Stromal cell of bone marrow (primary cell): ENCODE results near the gene SUMF1.

Experiments
- DNase-seq: peaks from one replicate; pipeline ENCODE4 v3.0.0-alpha.2; 2012; ENCODE audit warnings: low read depth

Gene SUMF1

GRCh38 chr3:4385201-4385600, 81.9 kb downstream of the SUMF1 start:
- no peak for DNase-seq

GRCh38 chr3:4380013-4380412, 87.1 kb downstream of the SUMF1 start:
- DNase-seq, result no peak

- peak; percentile 14 for DNase-seq
These were observed 90.6 kb downstream of the SUMF1 start for GRCh38 chr3:4376499-4376898.

- no peak for DNase-seq
These were observed 91.2 kb downstream of the SUMF1 start for GRCh38 chr3:4375911-4376310.

- DNase-seq, result no peak
These were observed 93.4 kb downstream of the SUMF1 start for GRCh38 chr3:4373669-4374068.

- DNase-seq, result no peak
These were observed 104.5 kb downstream of the SUMF1 start for GRCh38 chr3:4362523-4362922.

- no peak for DNase-seq
These were observed 106.3 kb downstream of the SUMF1 start for GRCh38 chr3:4360817-4361216.

- DNase-seq, result no peak
These were observed 107.1 kb downstream of the SUMF1 start for GRCh38 chr3:4359805-4360502.

- no peak for DNase-seq
These were observed 108.8 kb downstream of the SUMF1 start for GRCh38 chr3:4358273-4358672.

GRCh38 chr3:4356546-4357410, 110.3 kb downstream of the SUMF1 start:
- no peak for DNase-seq

- DNase-seq, result no peak
These were observed 110.9 kb downstream of the SUMF1 start for GRCh38 chr3:4356220-4356540.

GRCh38 chr3:4355401-4356219, 111.5 kb downstream of the SUMF1 start:
- DNase-seq, result no peak

GRCh38 chr3:4351872-4352271, 115.2 kb downstream of the SUMF1 start:
- no peak for DNase-seq

GRCh38 chr3:4351164-4351855, 115.8 kb downstream of the SUMF1 start:
- peak; percentile 15 for DNase-seq

GRCh38 chr3:4350789-4351163, 116.3 kb downstream of the SUMF1 start:
- peak; percentile 43 for DNase-seq

GRCh38 chr3:4343258-4343657, 123.8 kb downstream of the SUMF1 start:
- DNase-seq, result peak; percentile 31

- DNase-seq, result no peak
These were observed 125.8 kb downstream of the SUMF1 start for GRCh38 chr3:4341336-4341675.

- DNase-seq, result peak; percentile 16
These were observed 126.4 kb downstream of the SUMF1 start for GRCh38 chr3:4340411-4341335.

- DNase-seq, result no peak
These were observed 127.0 kb downstream of the SUMF1 start for GRCh38 chr3:4340077-4340410.

GRCh38 chr3:4338751-4339150, 128.3 kb downstream of the SUMF1 start:
- no peak for DNase-seq

- DNase-seq, result no peak
These were observed 130.1 kb downstream of the SUMF1 start for GRCh38 chr3:4336850-4337546.
